GM10266 (cell line): ENCODE measurements around the gene USP21.

ENCODE experiments used
- DNase-seq: peaks from one replicate; pipeline ENCODE4 v3.0.0; 2012; ENCODE audit errors: extremely low spot score
- TF ChIP-seq, protein P1 (sequence below): IDR thresholded peaks from 2 replicates; pipeline ENCODE4 v1.5.1; 2012; ENCODE audit warnings: mild to moderate bottlenecking, low read depth; ENCODE audit not compliant: control insufficient read depth, insufficient read depth; ENCODE audit errors: missing control alignments

The USP21 gene

DNA sequence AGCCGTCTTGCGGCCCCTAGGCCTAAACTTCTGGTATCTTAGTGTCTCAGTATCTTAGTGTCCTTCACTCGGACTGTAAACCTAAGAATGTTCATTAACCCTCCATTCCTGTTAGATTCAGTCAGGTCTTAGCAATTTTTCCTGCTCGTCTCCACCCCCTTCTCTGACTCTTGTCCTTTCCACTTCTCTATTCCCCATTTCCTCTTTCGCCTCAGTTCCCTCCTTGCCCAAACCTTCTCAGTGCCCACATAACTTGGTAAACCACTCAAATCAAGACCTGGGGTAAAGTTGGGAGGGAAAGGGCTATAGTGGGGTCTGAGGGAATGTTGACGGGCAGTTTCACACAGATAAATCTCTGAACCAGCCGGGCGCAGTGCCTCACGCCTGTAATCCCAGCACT, 55.1 kb downstream of the USP21 start:
- DNase-seq, result no peak
- TF ChIP-seq, protein P1, sequence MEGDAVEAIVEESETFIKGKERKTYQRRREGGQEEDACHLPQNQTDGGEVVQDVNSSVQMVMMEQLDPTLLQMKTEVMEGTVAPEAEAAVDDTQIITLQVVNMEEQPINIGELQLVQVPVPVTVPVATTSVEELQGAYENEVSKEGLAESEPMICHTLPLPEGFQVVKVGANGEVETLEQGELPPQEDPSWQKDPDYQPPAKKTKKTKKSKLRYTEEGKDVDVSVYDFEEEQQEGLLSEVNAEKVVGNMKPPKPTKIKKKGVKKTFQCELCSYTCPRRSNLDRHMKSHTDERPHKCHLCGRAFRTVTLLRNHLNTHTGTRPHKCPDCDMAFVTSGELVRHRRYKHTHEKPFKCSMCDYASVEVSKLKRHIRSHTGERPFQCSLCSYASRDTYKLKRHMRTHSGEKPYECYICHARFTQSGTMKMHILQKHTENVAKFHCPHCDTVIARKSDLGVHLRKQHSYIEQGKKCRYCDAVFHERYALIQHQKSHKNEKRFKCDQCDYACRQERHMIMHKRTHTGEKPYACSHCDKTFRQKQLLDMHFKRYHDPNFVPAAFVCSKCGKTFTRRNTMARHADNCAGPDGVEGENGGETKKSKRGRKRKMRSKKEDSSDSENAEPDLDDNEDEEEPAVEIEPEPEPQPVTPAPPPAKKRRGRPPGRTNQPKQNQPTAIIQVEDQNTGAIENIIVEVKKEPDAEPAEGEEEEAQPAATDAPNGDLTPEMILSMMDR, result no peak

DNA sequence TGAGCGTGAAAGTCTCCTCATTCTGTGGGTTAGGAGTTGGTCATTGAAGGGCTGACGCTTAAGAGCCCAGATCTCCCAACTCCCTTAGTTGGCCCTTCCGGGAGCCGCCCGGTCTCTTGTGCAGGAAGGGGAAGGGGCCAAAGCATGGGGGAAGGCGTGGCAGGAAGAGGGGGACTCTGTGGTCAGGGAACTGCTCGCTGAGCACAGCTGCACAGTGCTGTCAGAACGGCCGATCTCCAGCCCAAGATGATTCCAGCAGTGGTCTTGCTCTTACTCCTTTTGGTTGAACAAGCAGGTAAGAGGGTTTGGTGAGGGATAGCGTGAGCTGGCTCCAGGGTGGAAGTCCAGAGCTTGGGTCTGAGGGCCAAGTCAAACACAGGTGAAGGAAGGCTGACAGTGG, 55.8 kb downstream of the USP21 start, which contains the start of gene FCER1G:
FCER1G (plus strand) TSS at position 220 of the 400 bp plus-strand sequence; CDS start at position 247, 27 bp downstream.
- TF ChIP-seq, protein P1, result no peak
- no peak for DNase-seq
